HG02571 (cell line): ENCODE results near the gene CYSTM1.

Experiments used
- ATAC-seq: cut with Tn5 transposase; IDR thresholded peaks from one replicate; pipeline ENCODE4 v1.9.1; 2021; ENCODE audit warnings: mild to moderate bottlenecking, moderate library complexity; ENCODE audit not compliant: unreplicated experiment

CYSTM1 gene

GRCh38 chr5:140232731-140233130 is 57.7 kb downstream of the CYSTM1 start:
- ATAC-seq = no peak

GRCh38 chr5:140234377-140234989 is 59.5 kb downstream of the CYSTM1 start:
- no peak for ATAC-seq

GRCh38 chr5:140235791-140236551 is 61.0 kb downstream of the CYSTM1 start:
- no peak for ATAC-seq

- ATAC-seq = no peak
Observed at GRCh38 chr5:140236891-140237598, 62.1 kb downstream of the CYSTM1 start.

- ATAC-seq = no peak
Observed at GRCh38 chr5:140238756-140239155, 63.8 kb downstream of the CYSTM1 start.

GRCh38 chr5:140239461-140239860 is 64.5 kb downstream of the CYSTM1 start:
- no peak for ATAC-seq

- no peak for ATAC-seq
Observed at GRCh38 chr5:140239939-140240700, 65.1 kb downstream of the CYSTM1 start.

- no peak for ATAC-seq
Observed at GRCh38 chr5:140240987-140241706, 66.2 kb downstream of the CYSTM1 start.

GRCh38 chr5:140242099-140242498 is 67.1 kb downstream of the CYSTM1 start:
- ATAC-seq = no peak

GRCh38 chr5:140242890-140243585 is 68.0 kb downstream of the CYSTM1 start:
- no peak for ATAC-seq

- no peak for ATAC-seq
Observed at GRCh38 chr5:140243706-140244250, 68.8 kb downstream of the CYSTM1 start.

GRCh38 chr5:140244525-140245025 is 69.6 kb downstream of the CYSTM1 start:
- ATAC-seq = peak; percentile 51

- no peak for ATAC-seq
Observed at GRCh38 chr5:140245341-140245740, 70.4 kb downstream of the CYSTM1 start.

GRCh38 chr5:140245926-140246325 is 70.9 kb downstream of the CYSTM1 start:
- ATAC-seq = no peak

GRCh38 chr5:140246378-140247122 is 71.6 kb downstream of the CYSTM1 start:
- ATAC-seq = no peak

GRCh38 chr5:140248414-140248813 is 73.4 kb downstream of the CYSTM1 start:
- ATAC-seq = no peak

GRCh38 chr5:140249536-140249935 is 74.5 kb downstream of the CYSTM1 start:
- ATAC-seq = no peak

GRCh38 chr5:140250386-140250785 is 75.4 kb downstream of the CYSTM1 start:
- no peak for ATAC-seq

GRCh38 chr5:140251527-140251973 is 76.6 kb downstream of the CYSTM1 start:
- ATAC-seq = no peak
